MCF 10A (cell line): ENCODE measurements around the gene PEX14. TPM values are rescaled to one million over a fixed set of nuclear protein-coding genes. Genes with fewer than 3 reads are reported as not detected.

Experiments used
- BruUV-seq: library from RNA; stranded (reverse); fragments of 400-500 nt; replicated peaks from 2 replicates; lab custom pipeline; 2021; lab: Mats Ljungman, UMichigan
- CTCF ChIA-PET: fragments of 300-600 bp; sonication (Branson Sonifier 250); formaldehyde crosslinking; extraction: SDS; loops from one replicate; lab custom pipeline; 2021; ENCODE audit warnings: antibody characterized with exemption, inconsistent platforms; lab: Yijun Ruan, JAX
- POLR2A ChIA-PET: fragments of 300-600, 350-650 bp; sonication (Branson Sonifier 250); formaldehyde crosslinking; extraction: SDS; loops from one replicate; lab custom pipeline; 2020; ENCODE audit warnings: antibody characterized with exemption, inconsistent platforms; lab: Yijun Ruan, JAX
- DNase-seq: peaks from one replicate; pipeline ENCODE4 v3.0.0-alpha.2; 2018; ENCODE audit not compliant: unreplicated experiment
- H3K27ac Mint-ChIP-seq: one replicate; pipeline ENCODE4 v1.8.0; 2022; ENCODE audit warnings: mild to moderate bottlenecking, low read depth, mixed read lengths; ENCODE audit not compliant: unreplicated experiment
- H3K27me3 Mint-ChIP-seq: one replicate; pipeline ENCODE4 v1.8.0; 2022; ENCODE audit warnings: mixed read lengths; ENCODE audit not compliant: insufficient read depth, unreplicated experiment
- H3K36me3 Mint-ChIP-seq: one replicate; pipeline ENCODE4 v1.8.0; 2022; ENCODE audit warnings: mild to moderate bottlenecking, moderate library complexity, mixed read lengths; ENCODE audit not compliant: insufficient read depth, unreplicated experiment
- H3K4me1 Mint-ChIP-seq: one replicate; pipeline ENCODE4 v1.8.0; 2022; ENCODE audit warnings: mixed read lengths; ENCODE audit not compliant: insufficient read depth, unreplicated experiment
- H3K4me3 Mint-ChIP-seq: one replicate; pipeline ENCODE4 v1.8.0; 2022; ENCODE audit warnings: mild to moderate bottlenecking, moderate library complexity, mixed read lengths; ENCODE audit not compliant: unreplicated experiment
- H3K9me3 Mint-ChIP-seq: one replicate; pipeline ENCODE4 v1.8.0; 2022; ENCODE audit warnings: mixed read lengths; ENCODE audit not compliant: unreplicated experiment
- CTCF ChIP-seq: fragments of 200-600 bp; IDR thresholded peaks from one replicate; pipeline ENCODE4 v1.8.0; 2022; ENCODE audit warnings: antibody characterized with exemption, mild to moderate bottlenecking; ENCODE audit not compliant: unreplicated experiment
- intact Hi-C: fragments of 100-400 bp; cut with micrococcal nuclease; formaldehyde crosslinking; loops from 2 replicates; pipeline ENCODE4 v1.14.1; 2022
- total RNA-seq: library from RNA; stranded (reverse); gene quantifications from 2 replicates; pipeline ENCODE4 v1.2.3, GENCODE V29; 2022

Gene PEX14
- total RNA-seq, 1 experiment from 2014 or later: 22.2 TPM

DNA sequence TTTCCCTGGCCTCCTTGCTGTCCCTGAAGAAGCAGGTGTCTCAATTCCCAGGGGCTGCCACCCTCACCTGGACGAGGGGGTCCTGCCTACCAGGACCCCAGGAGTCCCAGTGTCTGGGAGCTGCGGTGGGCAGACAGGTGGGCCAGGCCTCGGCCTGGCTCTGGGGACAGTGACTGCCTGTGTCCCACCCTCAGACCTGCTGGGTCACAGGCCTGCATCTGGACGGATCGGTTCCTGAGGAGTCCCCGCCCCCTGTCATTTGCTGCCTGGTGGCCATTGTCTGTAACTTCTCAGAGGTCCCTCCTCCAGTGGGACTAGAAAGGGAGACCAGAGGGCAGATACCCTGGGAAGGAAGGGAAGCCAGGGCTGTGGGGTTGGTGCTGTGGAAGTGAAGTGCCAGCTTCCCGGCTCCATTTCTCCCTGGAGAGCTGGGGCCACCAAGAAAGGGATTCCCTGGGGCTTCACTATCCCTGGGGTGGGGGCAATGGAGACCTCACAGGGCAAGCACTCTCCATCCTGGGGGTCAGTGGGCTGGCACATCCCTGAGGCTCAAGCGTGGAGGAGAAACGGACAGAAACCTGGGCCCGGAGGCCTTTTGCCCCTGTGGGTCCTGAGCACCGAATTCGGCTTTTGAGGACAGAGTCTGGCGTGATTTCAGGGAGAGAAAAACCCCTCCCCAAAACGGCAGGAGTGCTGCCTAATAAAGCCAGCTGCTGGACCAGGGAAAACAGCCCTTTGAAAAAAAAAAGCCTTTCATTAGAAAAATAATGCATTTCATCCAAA, 157.3 kb downstream of the PEX14 start:
- Mint-ChIP-seq H3K4me3 (no peak overlapping the region), H3K27ac (no peak overlapping the region), H3K36me3 (peaks cover 4% of the 10 kb centered on the region), H3K4me1 (peaks cover 10% of the 10 kb centered on the region), H3K27me3 (no peaks in the 10 kb centered on the region), H3K9me3 (no peaks in the 10 kb centered on the region)
- ChIA-PET POLR2A (interaction anchor here (1.0 kb wide), 1 partner anchor 37 kb away, joined by 3 read pairs; no protein-coding TSS in a partner anchor), CTCF (no interaction called here)
- TF ChIP-seq CTCF: no peak
- DNase-seq: no peak
- intact Hi-C loops: no loop called here
- no TSS peak for BruUV-seq

DNA sequence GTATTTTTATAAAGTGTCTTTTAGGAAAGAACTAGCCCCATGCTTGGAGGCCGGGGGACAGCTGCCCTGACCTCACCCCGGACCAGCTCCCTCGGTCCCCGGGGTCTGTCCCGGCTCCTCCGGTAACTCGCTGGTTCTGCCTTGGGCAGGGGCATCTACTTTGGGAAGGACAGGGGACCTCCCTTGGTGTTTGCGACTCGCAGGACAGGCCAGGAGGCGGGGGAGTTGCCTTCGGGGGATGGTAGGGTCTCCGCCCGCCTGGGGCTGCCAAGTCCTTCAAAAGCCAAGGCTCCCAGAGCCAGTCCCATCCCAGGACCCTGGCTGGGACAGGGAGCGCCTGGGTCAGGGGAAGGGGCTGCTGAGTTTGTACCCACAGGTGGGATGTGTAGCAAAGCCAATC, 157.9 kb downstream of the PEX14 start:
- Mint-ChIP-seq H3K36me3 (peaks cover 4% of the 10 kb centered on the region), H3K27me3 (no peaks in the 10 kb centered on the region), H3K27ac (no peak overlapping the region), H3K4me1 (peaks cover 10% of the 10 kb centered on the region), H3K9me3 (no peaks in the 10 kb centered on the region), H3K4me3 (no peak overlapping the region)
- BruUV-seq: no TSS peak
- no peak for TF ChIP-seq CTCF
- intact Hi-C loops: no loop called here
- DNase-seq: no peak
- ChIA-PET CTCF (interaction anchor here (0.7 to 1.0 kb wide), 2 partner anchors 10 to 120 kb away, joined by 3 to 5 read pairs; no protein-coding TSS in a partner anchor), POLR2A (interaction anchor here (1.0 kb wide), 1 partner anchor 37 kb away, joined by 3 read pairs; no protein-coding TSS in a partner anchor)

GRCh38 chr1:10633416-10633815, 158.7 kb downstream of the PEX14 start:
- intact Hi-C loops: no loop called here
- Mint-ChIP-seq H3K27me3 (no peaks in the 10 kb centered on the region), H3K27ac (no peak overlapping the region), H3K9me3 (no peaks in the 10 kb centered on the region), H3K4me3 (no peak overlapping the region), H3K36me3 (peaks cover 4% of the 10 kb centered on the region), H3K4me1 (peaks cover 10% of the 10 kb centered on the region)
- no TSS peak for BruUV-seq
- CTCF ChIA-PET: interaction anchor here (1.0 kb wide), 1 partner anchor 10 kb away, joined by 5 read pairs; no protein-coding TSS in a partner anchor
- POLR2A ChIA-PET: no interaction called here
- no peak for TF ChIP-seq CTCF
- DNase-seq: no peak

DNA sequence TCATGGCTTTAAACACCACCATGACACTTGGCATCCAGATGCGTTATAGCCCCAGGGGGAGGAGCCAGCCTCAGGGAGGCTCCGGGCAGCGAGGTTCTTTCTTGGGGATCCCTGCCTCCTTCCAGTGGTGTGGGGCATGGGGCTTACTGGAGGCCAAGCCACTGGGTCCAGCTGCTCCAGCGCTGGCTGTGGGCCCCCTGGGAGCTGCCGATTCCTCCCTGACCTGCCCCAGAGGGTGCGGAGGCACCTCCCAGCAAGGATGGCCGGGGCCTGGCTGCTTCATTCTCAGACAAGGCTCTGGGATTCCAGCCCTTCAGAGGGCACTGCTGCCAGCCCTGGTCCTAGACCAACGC, 159.3 kb downstream of the PEX14 start:
- Mint-ChIP-seq H3K9me3 (no peaks in the 10 kb centered on the region), H3K4me3 (no peak overlapping the region), H3K36me3 (peaks cover 4% of the 10 kb centered on the region), H3K27ac (peak overlapping the region; percentile 31), H3K4me1 (peaks cover 10% of the 10 kb centered on the region), H3K27me3 (no peaks in the 10 kb centered on the region)
- no peak for TF ChIP-seq CTCF
- POLR2A ChIA-PET: interaction anchor here (0.7 to 2.8 kb wide), 7 partner anchors 9 to 127 kb away, joined by 3 to 14 read pairs (median 7); no protein-coding TSS in a partner anchor
- no peak for DNase-seq
- intact Hi-C loops: loop anchor here (2.0 kb wide), 2 partner anchors 103 to 163 kb away; partner anchors contain the start of gene CASZ1
- no TSS peak for BruUV-seq
- CTCF ChIA-PET: interaction anchor here (0.5 to 1.8 kb wide), 4 partner anchors 9 to 233 kb away, joined by 3 to 5 read pairs (median 4); no protein-coding TSS in a partner anchor
